Measurements from ENCODE around the gene SRRM5. TPM values are rescaled to one million over a fixed set of nuclear protein-coding genes. Genes with fewer than 3 reads are reported as not detected.

SRRM5 gene
- total and polyA plus RNA-seq, 2 of the 4 experiments (the other 2 are of a cell fraction), result 0.10 TPM; not detected in 1

DNA sequence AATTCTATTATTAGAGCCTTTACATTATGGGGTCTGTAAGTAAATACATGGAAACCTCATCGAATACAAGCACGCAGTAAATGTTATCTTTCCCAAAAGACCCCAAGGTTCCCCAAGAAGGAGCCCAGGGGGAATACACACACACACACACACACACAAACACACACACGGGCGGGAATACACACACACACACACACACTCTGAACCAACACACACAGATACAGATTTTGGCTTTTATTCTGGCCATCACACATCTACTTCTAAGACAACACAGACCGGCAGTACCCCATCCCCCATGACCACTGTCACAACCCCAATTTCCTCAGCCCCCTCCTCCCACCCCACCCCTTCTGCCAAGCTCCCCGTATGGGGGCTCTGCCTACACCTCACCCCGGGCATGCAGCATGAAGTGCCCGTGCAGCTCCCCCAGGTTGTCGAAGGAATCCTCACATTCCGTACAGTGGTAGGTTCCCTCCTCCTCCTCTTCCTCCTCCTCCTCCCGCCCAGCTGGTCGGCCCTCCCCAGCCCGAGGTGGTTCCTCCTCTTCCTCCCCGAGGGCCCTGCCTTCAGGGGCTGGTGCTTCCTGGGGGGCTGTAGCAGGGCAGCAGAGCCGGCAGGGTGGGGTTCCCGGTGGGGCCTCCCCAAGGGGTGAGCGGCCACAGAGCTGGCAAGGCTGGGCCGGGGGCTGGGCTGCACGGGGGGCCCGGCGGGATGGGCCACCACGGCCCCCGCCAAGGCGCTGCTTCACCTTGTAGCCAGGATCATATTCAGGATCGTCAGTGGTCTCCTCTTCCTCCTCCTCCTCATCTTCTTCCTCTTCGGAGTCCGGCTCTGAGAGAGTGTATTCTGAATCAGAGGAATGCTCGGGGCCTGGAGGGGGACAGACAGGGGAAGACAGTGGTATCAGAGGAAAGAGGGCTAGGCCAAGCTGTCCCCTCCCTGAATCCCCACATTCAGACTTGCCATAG lies 4.4 kb upstream of the SRRM5 start:
- H3K4me2 ChIP-seq (ENCODE audit: low read depth, low read length), result no peak overlapping the region
- no peak overlapping the region for H2AK5ac ChIP-seq (ENCODE audit: low read depth, low read length)
- H3K9me1 ChIP-seq (ENCODE audit: insufficient read depth, low read length), result peaks cover 9% of the 10 kb centered on the region
- H3K27ac ChIP-seq (ENCODE audit: insufficient read depth, low read length), result no peak overlapping the region
- no peak overlapping the region for H4K91ac ChIP-seq (ENCODE audit: insufficient read depth, low read depth, low read length)
- WGBS, 2 experiments (ENCODE audit: extremely low coverage in 2 of 2, insufficient read length in 1 of 2), result 93% methylated on average over 7 of the region's 28 CpGs; no CpG with 5 or more reads in 1 of the 2 experiments
- no peak overlapping the region for H2BK15ac ChIP-seq (ENCODE audit: low read depth, low read length)
- no peak overlapping the region for H3K14ac ChIP-seq (replicated peaks; ENCODE audit: low read depth, low read length)
- H3K4me3 ChIP-seq (ENCODE audit: insufficient read depth, low read depth, low read length), result no peak overlapping the region
- no peaks in the 10 kb centered on the region for H3K4me1 ChIP-seq (ENCODE audit: control insufficient read depth, insufficient read depth, low read length)
- H3K9ac ChIP-seq (ENCODE audit: low read depth, low read length), result no peak overlapping the region
- no peak overlapping the region for H3K18ac ChIP-seq (ENCODE audit: low read depth, low read length)
- peaks cover 23% of the 10 kb centered on the region for H3K36me3 ChIP-seq (ENCODE audit: control insufficient read depth, insufficient read depth, low read length)
- DNase-seq (no peak), ATAC-seq (ENCODE audit: low read depth) (no peak)
- POLR2A ChIA-PET (ENCODE audit: unreplicated experiment), result no interaction called here
- no peak overlapping the region for H2BK20ac ChIP-seq (ENCODE audit: low read depth, low read length)
- no peak overlapping the region for H2BK120ac ChIP-seq (ENCODE audit: low read depth, low read length)
- no peak overlapping the region for H2AFZ ChIP-seq (replicated peaks; ENCODE audit: low read length, poor library complexity)
- TF ChIP-seq CHD1 (IDR thresholded peaks at IDR 0.05; ENCODE audit: low read depth, low read length) (no peak), CEBPB (IDR thresholded peaks at IDR 0.05; ENCODE audit: low read depth, low read length) (no peak), MXI1 (IDR thresholded peaks at IDR 0.05; ENCODE audit: borderline replicate concordance, low read depth, low read length) (no peak), RCOR1 (IDR thresholded peaks at IDR 0.05; ENCODE audit: insufficient replicate concordance, low read length) (no peak), SMC3 (IDR thresholded peaks at IDR 0.05; ENCODE audit: low read depth, low read length) (no peak), POLR2A (IDR thresholded peaks at IDR 0.05; ENCODE audit: low read depth, low read length) (no peak), MAZ (IDR thresholded peaks at IDR 0.05; ENCODE audit: borderline replicate concordance, low read depth, low read length) (no peak)
- TF ChIP-seq, protein P1, sequence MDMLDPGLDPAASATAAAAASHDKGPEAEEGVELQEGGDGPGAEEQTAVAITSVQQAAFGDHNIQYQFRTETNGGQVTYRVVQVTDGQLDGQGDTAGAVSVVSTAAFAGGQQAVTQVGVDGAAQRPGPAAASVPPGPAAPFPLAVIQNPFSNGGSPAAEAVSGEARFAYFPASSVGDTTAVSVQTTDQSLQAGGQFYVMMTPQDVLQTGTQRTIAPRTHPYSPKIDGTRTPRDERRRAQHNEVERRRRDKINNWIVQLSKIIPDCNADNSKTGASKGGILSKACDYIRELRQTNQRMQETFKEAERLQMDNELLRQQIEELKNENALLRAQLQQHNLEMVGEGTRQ (IDR thresholded peaks at IDR 0.05; ENCODE audit: low read depth, low read length), result no peak
- TF ChIP-seq, protein P2, sequence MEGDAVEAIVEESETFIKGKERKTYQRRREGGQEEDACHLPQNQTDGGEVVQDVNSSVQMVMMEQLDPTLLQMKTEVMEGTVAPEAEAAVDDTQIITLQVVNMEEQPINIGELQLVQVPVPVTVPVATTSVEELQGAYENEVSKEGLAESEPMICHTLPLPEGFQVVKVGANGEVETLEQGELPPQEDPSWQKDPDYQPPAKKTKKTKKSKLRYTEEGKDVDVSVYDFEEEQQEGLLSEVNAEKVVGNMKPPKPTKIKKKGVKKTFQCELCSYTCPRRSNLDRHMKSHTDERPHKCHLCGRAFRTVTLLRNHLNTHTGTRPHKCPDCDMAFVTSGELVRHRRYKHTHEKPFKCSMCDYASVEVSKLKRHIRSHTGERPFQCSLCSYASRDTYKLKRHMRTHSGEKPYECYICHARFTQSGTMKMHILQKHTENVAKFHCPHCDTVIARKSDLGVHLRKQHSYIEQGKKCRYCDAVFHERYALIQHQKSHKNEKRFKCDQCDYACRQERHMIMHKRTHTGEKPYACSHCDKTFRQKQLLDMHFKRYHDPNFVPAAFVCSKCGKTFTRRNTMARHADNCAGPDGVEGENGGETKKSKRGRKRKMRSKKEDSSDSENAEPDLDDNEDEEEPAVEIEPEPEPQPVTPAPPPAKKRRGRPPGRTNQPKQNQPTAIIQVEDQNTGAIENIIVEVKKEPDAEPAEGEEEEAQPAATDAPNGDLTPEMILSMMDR (conservative IDR thresholded peaks at IDR 0.05; ENCODE audit: low read depth, low read length), result no peak
- TF ChIP-seq, protein P3, sequence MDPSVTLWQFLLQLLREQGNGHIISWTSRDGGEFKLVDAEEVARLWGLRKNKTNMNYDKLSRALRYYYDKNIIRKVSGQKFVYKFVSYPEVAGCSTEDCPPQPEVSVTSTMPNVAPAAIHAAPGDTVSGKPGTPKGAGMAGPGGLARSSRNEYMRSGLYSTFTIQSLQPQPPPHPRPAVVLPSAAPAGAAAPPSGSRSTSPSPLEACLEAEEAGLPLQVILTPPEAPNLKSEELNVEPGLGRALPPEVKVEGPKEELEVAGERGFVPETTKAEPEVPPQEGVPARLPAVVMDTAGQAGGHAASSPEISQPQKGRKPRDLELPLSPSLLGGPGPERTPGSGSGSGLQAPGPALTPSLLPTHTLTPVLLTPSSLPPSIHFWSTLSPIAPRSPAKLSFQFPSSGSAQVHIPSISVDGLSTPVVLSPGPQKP (IDR thresholded peaks at IDR 0.05; ENCODE audit: borderline replicate concordance, low read depth, low read length), result no peak
- no peak overlapping the region for H4K8ac ChIP-seq (ENCODE audit: low read depth in 2 of 2, low read length in 2 of 2)
- H3K23ac ChIP-seq (ENCODE audit: low read depth, low read length), result no peak overlapping the region
- H4K20me1 ChIP-seq (ENCODE audit: insufficient read depth, low read length), result peaks cover 17% of the 10 kb centered on the region
- intact Hi-C loops (cut with micrococcal nuclease), result no loop called here
- no peak overlapping the region for H4K5ac ChIP-seq (ENCODE audit: low read depth, low read length)
- H3K56ac ChIP-seq (ENCODE audit: extremely low read depth, insufficient read depth, low read length), result no peak overlapping the region
- BruUV-seq (replicated peaks), result no TSS peak
- H2AK9ac ChIP-seq (replicated peaks; ENCODE audit: low read depth, low read length, poor library complexity), result peak overlapping the region; percentile 55
- no peaks in the 10 kb centered on the region for H3K9me3 ChIP-seq (ENCODE audit: control insufficient read depth, insufficient read depth, low read length)
- dilution Hi-C loops (cut with HindIII; ENCODE audit: low sequenced_read_pairs, unreplicated experiment), result no loop called here
- H2BK5ac ChIP-seq (ENCODE audit: low read depth, low read length, poor library complexity, severe bottlenecking), result no peak overlapping the region
- H3K27me3 ChIP-seq (ENCODE audit: control insufficient read depth, insufficient read depth, low read length), result no peaks in the 10 kb centered on the region
- in situ Hi-C loops (cut with MboI; ENCODE audit: low sequenced_read_pairs), result no loop called here
- peaks cover 22 to 46% of the 10 kb centered on the region in 2 experiments for H3K79me1 ChIP-seq (ENCODE audit: low read depth in 1 of 2, low read length in 2 of 2)
- CTCF ChIA-PET, result no interaction called here
- H3K4ac ChIP-seq (ENCODE audit: low read depth, low read length), result no peak overlapping the region
